Measurements from ENCODE around the gene ABCD1.

DNA sequence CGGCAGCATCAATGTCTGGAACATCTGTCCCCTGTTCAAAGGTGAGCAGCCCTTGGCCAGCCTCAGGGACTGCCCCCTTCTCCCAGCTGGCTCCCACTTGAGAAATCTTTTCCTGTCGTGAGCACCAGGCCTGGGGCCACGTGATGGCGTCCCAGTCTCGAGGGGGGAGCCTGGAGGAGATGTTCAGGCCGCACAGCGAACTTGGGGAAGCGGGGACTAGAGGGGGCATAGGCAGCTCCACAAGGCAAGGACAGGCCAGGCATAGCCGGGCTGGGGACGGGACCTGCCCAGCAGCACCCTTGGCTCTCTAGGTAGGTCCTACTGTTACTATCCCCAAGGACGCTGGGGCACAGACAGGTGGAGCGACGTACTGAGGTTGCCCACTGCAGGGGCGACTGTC lies 34.2 kb upstream of the ABCD1 start:
- TF ChIP-seq CTCF (conservative IDR thresholded peaks at IDR 0.05; ENCODE audit: low read length) = no peak
- TF ChIP-seq EZH2phosphoT487 (IDR thresholded peaks at IDR 0.05; ENCODE audit: borderline replicate concordance) = no peak
